ENCODE measurements around the gene JDP2.

JDP2 gene

DNA sequence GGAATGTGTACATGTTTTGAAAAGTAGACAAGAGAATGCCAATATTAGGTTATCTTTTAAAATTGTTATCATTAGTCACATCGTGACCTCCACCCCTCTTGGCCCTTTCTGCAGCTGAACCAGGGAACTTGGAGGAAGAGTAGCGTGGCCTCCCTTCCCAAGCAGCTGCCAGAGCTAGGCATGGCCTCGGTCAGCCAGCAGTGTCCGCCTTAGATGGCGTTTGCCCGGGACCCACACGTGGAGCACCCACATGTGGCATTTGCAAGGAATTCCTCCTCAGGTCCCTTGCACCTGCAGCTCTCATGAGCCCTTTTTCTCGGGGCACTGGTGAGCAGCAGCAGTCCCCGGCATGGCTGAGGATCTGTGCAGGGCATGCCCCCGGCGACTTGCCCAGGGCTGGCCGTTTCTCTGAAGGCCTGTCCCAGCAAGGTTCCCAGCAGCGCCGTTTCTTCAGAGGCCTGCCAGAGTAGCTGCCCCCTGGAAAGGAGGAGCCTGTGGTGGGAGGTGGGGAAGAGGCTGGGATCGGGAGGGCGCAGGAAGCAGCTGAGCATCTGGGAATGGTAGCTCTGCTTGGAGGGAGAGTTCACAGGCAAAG is 10.8 kb downstream of the JDP2 start:
- no peak for DNase-seq

DNA sequence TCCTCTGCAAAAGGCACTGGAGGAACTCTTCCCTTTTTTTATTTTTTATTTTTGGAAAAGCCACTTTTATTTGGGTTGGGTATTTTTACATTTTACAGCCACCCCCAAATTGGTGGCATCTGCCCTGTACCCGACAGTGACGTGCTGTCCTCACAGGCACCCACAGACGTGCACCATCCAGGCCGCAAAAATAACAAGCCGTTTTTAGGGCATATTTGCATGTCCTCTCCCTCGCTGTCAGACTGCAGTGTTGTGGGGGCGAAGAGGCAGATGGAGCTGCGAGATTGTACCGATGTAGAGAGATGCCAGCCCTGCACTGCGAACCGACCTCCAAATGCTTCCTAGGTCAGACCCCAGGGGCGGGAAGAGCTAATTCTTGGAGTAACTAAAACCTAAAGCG is 12.2 kb downstream of the JDP2 start:
- no peak for DNase-seq

DNA sequence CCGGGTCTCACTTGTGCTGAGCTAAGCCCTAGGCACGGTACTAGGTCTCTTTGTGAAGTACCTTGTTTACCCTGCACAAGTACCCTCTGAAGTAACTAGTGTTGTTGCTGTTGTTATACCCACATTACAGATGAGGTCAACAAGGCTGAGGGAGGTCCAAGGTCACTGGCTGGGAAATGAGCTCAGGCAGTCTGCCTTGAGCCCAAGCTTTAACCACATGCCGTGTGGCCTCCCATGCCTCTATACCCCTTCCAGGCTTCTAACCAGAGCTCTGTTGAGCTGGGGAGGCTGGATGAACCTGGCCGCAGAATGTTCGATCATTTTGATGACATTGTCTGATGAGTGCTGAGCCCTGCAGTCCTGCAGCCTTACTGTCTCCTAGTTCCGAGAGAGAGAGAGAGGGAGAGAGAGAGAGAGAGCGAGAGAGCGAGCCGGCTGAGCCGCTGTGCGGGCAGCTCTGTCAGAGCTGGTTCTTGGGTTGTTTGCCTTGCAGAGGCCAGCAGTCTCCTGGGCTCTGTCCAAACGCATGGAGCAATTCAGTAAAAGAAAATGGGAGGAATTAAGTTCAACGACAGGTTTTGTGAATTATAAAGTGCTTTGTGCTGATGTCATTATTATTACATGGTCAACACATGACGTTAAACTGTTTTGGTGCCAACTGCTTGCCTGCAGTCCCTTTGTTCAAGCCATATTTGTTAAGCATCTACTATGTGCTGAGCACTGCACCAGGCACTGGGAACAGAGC is 13.1 kb downstream of the JDP2 start:
- no peak for DNase-seq

DNA sequence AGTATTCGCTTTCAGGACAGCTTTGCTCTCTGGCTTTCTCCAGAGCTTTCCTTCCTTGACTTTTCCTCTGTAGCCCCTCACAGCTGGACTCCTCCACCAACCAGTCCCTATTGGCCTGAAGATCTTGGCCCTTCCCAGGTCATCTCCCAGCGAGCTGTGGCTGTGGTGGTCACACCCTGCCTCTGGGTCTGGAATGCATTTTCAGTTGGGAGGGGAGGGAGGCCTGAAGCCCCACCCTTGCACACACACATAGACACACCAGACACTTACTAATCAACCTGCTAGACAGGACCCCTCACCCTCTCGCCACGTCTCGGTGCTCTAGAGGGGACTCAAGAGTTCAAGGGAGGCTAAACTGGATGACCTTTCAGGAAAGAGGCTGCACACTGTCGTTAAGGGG is 13.9 kb downstream of the JDP2 start:
- DNase-seq: no peak

DNA sequence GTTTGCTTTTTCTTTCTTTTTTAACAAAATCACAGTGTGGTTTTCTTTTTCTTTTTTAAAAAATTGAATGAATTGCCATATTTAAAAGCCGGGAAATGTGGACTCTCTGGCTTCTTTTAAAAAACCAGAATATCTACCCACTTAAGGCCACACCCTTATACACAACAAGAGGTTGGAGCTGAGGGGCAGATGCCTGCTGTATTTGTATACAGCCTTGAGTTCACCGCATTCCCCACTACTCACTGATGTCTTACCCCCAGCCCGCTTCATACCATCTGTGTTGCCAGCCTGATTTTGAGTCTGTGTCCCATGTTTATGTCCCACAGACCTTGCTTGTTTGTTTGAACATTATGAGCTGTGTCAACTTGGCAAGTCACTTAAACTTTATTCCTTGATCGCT is 14.3 kb downstream of the JDP2 start:
- no peak for DNase-seq

DNA sequence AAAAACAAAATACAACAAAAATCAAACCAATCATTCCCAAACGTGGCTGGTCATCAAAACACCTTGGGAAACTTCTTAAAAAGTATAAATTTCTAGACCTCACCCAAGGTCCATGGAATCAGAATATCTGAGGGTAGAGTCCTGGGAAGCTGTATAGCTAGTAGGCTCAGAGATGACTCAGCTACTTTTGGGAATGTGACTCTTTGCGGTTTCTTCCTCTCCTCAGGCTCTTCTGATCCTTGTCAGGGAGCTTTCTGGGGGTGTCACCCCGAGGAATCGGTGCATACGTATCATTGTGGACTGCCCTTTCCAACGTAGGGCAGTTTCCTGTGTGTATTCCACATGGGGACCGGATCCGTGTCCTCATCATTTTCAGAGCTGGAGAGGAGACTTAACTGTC is 14.8 kb downstream of the JDP2 start:
- DNase-seq: no peak

DNA sequence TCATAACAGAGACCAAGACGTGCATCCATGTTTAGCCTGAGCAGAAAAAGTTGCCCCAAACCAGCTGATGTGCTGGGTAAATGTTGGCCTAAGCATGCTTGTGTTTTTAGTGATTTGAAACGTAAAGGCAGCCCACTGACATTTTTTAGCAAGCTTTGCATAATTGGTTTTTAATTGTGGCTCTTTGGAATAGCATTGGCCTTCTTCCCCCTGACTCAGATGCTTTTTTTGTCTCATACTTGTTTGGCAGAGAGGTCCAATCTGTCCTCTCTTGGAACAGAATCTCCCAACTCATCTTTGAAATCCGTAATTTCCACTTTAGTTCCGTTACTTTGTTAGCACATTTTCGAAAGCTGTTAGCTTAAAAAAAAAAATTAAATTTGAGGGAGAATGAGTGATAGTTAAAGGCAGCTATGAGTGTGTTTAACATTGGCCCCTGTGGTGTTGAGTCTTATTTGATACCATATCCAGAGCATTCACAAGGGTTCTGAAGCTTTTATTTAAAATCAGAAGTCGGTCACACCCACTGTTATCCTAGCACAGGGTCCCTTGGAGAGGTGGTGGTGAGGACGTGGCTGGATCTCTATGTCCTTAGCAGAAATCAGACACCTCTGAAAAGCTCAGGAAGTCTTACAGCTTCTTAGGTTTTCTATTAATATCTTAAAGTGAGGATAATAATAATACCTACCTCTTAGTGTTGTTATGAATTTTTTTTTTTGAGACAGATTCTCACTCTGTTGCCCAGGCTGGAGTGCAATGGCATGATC is 15.6 kb downstream of the JDP2 start:
- no peak for DNase-seq

DNA sequence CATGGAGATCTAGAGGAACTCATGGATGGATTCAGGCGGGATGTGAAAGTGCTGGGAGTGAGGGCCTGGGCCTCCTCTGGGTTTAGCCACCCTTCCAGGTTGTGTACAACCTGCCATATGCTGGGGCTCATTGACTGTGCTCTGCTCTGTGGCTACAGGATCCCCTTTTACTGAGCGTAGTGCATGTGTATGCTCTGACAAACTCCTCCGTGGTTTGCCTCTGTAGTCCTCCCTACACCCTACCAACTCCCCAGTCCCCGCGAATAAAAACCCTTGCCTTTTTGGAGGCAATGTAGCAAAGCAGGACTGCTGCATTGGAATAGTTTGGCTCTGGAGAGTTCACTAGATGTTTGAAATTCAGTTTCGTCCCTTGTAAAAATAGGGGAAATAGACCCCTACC is 17.4 kb downstream of the JDP2 start:
- no peak for DNase-seq

DNA sequence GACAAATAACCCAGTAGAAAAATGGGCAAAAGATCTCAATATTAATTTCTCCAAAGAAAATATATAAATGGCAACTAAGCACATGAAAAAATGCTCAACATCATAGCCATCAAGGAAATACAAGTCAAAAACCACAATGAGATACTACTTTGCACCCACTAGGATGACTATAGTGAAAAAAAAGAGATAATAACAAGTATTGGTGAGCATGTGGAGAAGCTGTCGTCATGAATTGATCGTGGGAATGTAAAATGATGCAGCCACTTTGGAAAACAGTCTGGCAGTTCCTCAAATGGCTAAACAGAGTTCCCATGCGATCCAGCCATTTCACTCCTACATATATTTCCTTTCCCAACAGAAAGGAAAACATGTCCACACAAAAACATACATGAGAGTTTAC is 18.1 kb downstream of the JDP2 start:
- DNase-seq: no peak

DNA sequence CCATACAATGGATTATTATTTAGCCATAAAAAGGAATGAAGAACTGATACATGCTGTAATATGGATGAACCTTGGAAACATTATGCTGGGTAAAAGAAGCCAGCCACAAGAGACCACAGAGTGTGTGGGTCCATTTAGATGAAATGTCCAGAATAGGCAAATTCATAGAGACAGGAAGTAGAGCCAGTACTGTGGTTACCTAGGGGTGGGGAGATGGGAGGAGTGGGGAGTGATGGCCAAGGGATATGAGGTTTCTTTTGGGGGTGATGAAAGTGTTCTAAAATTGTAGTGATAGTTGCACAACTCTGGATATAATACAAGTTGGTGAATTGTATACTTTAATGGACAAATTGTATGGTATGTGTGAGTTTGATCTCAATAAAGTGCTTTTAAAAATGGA is 18.6 kb downstream of the JDP2 start:
- DNase-seq: no peak

DNA sequence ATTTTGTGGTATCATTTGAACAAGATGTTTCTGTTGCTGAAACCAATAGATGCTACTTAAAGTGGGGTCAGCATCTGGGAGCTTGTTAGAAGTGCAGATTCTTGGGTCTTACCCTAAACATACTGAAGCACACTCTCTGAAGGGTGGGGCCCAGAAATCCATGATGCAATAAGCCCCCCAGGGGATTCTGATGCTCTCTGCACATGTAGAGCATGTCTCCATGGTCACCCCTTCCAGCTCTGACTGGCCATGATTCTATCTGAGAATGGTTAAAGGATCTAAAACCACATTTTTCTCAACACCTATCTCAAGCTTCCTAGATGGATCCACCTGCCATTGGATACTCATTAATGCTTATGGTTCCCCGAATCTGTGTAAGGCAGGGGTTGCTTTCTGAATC is 20.4 kb downstream of the JDP2 start:
- DNase-seq: no peak

DNA sequence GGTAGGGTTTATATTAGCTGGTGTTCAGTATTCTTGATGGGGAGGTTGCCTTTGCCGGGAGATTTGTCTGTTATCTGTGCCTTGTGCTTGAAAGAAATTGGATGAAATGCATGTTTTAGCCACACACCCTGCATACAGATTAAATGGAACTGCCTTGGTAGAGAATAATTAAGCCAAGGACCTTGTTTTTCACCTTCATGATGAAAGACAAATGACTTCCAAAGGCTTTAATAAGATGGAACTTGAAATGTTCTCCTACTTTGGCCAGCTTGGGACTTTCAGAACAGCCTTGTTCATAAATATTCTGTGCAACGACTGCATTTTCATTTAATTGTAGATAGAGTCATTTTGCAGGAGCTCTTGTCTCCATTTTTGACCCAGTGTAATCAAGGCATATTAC is 21.2 kb downstream of the JDP2 start:
- no peak for DNase-seq

DNA sequence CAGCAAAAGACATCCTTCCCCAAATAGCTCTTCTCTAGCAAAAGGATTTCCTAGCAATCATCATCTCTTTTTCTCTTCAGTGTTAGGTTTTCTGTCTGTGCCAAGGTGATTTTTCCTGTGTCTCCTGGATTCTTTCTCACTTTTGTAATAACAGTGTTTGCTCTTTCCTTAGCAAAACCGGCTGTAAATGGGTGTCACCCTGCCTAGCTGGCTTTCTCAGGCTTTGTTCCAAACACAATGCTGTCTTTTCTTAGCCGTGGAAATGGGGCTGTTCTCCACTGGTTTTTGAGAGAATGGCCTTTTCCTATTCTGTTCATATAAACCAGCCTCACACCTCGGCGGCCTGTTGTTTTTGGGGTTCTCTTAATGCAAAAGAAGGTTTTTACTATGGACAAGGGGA is 21.9 kb downstream of the JDP2 start:
- no peak for DNase-seq

DNA sequence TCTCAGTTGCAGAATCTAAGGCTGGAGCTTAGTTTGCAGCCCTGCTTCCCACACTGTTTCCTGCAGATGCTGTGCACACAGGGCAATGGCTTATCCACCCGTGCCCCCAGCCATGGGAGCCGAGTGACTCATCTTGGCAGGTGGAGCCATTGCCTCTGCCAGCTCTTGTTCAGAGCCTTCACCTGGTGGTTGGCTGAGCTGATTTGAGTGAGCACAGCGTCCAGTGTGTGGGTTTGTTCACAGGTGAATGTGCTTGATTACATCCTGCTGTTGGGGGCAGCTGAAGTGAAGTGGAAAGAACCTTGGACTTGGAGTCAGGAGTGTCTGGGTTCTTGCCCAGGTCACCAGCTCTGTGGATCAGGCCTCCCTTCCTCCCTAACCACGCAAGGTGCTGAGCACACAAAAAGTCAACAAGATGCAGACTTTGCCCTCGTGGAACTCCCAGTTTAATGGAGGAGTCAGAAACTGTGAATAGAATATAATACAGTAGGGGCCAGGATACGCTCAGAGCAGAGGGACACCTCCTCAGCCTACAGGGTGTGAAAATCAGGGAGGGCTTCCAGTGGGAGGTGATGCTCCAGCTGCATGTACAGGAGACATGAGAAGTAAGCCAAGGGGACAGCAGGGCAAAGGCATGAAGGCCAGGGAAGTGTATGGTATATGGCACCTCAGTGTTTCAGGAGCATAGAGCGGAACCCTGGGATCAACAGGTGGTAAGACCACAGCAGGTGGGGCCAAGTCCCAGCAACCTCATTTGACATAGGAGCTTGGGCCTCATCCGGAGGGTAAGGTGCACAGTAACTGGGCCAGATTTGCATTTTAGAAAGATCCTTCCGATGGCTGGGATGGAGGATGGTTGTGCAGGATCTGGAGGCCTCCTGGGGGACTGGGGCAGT is 22.8 kb downstream of the JDP2 start:
- DNase-seq: no peak

DNA sequence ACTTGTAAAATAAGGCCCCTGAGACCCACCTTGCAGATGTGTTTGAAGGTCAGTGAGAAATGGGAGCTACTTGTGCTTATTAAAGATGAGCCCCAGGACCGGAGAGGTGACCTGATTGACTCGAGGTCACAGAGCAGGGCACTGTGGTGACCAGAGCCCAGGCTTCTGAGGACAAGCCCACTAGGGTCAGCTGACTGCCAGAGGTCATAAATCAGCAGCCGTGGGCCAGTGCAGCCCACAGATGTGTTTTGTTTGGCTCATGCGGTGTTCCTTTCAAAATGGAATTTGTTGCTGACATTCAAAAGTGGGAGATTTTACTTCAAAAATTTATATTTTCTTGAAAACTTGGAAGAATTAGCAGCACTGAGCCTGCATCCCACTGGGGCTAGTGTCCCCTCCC is 24.5 kb downstream of the JDP2 start:
- no peak for DNase-seq

DNA sequence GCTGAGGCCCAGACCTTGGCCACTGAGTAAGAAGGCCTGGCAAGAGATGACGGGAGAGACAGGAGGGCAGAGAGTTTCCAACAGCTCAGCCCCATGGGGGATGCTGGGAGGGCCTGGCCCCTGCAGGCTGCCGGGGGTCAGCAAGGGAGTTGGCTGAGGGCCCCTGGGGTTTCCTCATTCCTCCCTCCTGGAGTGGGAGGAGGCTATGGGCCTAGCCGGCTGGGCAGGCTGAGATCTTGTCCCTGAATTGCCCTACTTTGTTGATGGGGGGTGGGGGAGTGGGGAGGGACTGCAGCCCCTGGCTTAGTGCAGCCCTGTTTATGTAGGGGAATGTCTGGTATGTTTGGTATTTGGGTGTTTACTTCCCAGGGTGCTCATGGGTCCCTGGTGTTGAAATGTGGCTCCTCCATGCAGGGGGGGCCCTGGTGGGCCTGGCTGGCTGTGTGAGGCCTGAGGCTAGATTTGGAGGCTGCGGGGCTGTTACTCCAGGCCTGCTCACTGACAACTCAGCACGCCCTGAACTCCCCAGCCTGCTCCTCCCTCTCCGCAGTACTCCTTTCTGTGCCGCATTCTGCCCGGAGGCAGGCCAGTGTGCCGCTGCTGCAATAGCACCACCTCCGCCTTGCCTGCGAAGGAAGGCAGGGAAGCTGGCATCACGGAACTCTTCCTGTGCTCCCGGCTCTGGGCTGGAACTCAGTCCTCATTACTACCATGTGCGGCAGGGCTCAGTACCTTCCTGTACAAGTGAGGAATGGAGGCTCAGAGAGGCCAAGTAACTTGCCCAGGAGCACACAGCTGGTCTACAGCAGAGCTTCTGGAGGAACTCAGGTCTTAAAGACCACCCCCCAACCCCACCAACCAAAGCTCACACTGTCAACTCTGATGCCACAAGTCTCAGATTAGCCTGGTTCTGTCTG is 25.3 kb downstream of the JDP2 start:
- DNase-seq: no peak

DNA sequence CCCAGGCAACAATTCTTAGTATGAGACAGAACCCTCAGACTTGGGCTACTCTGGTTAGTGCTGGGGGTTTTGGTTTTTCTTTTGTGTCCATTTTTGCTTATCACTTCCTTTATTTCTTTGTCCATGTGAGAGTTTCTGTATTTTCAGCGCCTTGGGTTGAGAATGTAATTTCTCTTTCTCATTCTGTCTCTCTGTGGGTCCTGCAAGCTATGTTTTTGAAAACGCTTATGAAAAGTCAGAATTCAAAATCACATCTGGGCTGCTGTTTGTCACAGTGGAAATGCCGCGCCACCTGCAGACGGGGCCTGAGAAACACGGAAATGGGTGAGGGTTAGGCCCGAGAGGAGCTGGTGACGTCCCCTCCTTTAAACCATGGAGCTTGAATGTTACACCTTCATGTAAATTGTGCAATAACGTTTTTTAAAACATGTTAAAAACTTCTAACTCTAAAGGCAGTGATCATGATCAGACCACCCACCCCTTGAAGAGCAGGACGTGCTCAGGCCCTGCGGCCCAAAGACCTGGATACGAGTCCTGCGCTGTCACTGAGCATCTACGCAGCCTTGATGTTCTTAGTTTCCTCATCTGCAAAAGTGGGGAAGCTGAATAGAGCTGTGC is 26.1 kb downstream of the JDP2 start:
- DNase-seq: no peak

DNA sequence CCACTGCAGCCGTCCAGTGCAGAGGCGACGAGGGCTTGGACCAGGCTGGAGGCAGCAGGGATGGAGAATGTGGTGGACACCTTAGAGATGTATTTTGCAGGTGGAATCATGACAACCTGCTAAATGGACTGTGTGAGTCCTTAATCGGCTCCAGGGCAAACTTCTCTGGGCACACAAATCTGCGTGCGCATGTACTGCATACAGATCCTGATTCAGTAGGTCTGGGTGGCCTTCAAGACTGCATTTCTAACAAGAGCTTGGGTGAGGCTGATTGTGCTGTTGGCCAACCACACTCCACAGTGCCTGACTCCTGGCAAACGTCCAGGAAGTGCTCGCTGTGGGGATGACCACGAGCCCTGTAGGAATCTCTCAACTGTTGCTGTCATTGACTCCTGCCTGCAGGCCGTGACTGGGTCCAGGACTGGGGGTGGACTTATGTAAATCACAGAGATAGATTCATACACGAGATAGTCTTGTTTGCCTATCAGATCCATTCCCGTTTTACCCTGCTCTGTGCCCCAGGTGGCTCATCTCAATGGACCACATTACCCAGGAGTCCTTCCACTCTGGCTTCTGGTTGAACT is 27.2 kb downstream of the JDP2 start:
- no peak for DNase-seq

DNA sequence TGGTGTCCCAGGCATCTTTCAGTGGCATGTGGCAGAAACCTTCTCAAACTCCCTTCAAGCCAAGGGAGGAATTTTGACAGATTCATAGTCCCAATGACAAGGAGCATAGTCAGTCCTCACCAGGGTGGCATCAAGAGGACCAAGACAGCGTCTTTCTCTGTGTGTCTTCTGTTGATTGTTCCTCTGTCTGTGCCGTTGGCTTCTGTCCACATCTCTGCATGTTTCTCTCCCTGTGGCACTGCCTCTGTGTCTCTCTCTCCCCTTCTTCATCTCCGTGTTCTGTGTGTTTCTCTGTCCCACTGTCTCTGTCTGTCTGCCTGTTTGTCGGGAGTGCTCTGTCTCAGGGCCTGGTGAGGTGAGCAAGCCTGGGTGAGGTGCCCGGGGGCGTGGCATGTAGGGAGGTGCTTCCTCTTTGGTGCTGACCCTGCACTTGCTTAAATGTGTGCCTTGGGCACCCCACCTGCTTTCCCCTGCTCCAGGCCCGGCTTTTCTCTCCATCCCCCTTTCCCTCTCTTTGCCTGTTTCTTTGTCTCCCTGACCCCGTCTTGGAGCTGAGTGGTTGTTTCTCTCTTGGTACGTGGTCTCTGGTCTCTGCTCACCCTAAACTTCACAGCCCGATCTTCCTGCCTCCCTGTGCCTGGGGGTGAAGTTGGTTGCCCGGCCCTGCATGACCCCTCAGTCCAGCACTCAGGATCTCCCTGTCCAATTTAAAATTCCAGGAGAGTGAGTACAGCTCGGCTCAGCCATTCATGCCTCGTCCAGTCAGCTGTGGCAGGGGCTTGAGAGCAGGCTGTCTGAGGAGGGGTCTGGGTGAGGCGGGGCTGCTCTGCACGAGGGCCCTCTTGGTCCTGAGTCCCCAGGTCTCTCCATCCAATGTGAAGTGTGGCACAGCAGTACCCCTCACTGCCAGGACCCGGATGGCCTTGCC is 28.5 kb downstream of the JDP2 start:
- no peak for DNase-seq

DNA sequence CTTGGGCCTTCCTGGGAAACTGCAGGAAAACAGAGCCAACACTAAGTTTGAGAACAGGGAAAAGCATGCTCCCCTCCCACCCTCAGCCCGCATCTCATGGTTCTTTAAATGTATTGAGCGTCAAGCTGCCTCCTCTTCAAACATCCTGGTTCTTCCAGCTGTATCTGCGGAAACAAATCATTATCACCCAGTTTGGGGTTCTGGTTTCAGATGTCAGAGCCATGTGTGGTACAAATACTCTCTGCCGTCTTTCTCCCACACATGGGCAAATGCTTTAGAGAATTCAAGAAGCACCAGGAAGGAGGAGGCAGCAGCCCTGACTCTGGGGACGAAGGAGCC is 29.1 kb downstream of the JDP2 start:
- no peak for DNase-seq
